ENCODE data around the gene SUN5.

The SUN5 gene

GRCh38 chr20:32995802-32996201 is 8.4 kb downstream of the SUN5 start:
- DNase-seq (ENCODE audit: low read depth), result no peak

DNA sequence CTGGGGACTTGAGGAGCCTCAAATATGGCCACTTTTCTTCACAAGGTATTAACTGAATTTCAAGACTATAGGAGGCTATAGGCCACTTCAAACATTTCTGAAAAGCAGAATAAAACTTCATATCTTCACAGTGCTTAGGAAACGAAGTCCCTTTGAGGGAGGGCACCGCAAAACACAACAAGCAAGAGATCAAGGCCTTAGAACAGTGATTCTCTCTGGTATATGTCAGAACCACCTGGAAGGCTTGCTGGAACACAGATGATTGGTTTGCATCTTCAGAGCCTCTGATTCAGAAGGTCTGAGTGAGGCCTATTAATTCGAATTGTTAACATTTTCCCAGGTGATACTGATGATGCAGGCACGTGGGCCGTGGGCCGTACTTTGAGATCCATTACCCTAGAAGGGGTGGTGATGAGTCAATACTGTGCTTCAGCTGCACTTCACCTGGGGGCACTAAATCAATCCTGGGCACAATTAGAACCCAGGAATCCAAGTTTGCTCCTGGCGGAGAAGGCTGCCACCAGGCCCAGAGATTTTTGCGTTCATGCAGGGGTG is 10.7 kb downstream of the SUN5 start:
- no peak for DNase-seq (ENCODE audit: low read depth)

DNA sequence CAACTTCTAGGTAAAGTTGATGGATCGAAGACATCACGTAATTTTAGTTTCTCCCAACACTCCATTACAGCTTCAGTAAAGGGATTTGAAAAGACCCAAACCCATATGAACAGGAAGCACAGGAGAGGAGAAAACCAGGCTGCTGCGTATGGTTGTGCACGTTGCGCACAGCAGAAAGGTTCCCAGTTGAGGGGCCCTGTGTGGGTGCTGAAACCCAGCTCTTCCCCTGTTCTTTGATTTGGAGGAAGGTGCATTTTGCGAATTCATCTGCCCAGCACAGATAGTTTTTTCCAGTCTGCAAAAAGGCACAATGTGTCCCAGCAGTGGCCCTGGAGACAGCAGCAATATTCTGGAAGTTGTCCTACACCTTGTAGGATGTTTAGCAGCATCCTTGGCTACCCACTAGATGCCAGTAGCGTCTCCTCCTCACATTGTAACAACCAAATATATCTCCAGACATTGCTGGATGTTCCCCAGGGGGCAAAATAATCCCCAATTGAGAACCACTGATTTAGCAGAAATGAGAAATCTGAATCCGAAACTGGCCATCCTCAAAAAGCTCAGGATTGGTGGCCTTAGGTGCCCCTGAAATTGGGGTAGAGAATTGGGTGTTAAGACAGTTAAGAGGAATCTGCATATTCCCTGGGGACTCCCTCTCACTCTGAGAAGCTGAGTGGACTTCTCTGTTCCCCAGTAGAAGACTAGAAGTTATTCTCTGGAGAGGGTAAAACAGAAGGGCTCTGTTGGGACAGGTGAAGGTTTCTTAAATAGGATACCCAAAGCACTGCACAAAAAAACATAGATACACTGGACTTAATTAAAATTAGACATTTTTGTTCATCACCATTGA is 12.2 kb downstream of the SUN5 start:
- DNase-seq (ENCODE audit: low read depth), result no peak

GRCh38 chr20:32991383-32991782 is 12.8 kb downstream of the SUN5 start:
- no peak for DNase-seq (ENCODE audit: low read depth)

DNA sequence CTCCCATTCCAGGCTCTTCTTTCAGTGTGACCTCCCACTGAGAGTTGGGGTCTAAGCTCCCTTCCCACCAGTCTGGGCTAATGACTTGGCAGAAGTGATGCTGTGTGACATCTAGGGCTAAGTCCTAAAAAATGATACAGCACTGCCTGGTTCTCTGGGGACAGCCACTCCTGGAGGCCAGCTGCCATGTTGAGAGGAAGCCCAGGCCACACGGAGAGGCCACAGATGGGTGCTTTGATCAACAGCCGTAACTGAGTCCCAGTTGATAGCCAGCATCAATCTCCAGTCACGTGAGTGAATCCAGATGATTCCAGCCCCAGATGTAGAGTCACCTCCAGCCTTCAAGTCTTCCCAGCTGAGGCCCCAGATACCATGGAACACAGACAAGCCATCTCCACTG is 13.8 kb downstream of the SUN5 start:
- no peak for DNase-seq (ENCODE audit: low read depth)

DNA sequence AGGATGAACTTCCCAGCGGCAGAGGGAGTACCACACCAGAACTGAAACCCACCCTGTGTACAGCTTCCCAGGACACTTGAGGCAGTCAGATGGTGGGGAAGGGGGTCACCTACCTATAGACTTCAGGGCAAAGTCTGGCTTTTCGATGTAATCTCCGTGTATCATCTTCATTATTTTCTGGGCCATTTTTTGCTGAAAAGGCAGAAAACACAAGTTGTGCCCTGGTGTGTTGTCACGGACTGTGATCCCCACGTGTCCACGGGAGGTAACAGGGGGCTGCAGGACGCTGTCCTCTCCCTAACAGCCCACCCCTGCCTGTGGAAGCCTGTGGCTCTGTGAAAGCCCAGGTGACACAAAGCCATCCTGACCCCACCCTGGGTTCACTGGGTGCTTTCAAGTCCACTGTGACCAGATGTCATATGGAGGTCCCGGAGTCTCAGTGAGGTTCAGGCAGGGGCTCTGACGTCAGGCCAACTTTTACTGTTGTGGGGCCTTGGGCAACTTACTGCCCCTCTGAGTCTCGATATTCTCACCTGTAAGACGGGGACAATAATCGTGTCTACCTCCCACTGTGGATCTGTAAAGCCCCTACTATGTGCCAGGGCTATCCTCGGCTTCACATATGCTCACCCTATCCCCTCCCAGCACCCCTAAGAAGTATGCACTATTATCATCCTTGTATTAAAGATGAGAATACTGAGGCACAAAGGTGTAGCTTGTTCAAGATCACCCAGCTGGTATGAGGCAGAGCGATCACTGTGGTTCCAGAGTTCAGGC is 14.5 kb downstream of the SUN5 start:
- DNase-seq (ENCODE audit: low read depth), result no peak

- no peak for DNase-seq (ENCODE audit: low read depth)
These were observed 16.2 kb downstream of the SUN5 start for GRCh38 chr20:32988008-32988407.

DNA sequence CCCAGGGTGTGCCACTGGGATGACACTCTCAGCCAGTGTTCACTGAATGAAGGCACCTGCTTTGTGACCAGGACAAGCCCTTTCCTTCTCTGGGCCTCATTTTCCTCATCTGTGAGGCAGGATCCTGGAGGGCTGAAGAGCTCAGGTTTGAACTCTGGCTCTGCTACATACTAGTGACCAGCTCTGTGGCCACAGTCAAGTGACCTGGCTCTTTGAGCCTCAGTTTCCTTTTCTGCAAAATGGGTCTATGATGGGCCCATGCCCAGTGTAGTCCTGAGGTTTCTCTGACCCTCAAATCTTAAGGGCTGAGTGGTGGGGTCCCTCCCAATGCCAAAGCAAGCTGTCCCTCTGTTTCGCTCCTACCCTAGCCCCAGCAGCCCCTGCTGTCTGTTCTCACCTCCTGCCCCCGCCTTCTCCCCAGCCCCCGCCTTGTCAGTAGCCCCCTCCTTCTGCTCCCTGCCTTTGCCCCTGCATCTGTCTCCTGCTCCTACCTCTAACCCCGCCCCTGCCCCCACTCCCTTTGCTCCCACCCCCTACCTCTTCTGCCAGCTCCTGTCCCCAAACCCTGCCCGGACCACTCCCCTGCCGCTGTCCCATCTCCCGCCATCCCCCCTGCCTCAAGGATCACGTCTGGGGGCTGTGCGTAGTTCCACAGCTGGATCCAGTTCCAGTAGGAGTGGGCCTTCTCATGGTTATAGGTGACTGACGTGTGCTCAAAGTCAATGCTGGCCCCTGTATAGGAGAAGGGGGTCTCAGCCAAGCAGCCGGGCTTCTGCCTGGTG is 17.0 kb downstream of the SUN5 start:
- no peak for DNase-seq (ENCODE audit: low read depth)

- DNase-seq (ENCODE audit: low read depth), result no peak
These were observed 17.8 kb downstream of the SUN5 start for GRCh38 chr20:32986331-32986966.

DNA sequence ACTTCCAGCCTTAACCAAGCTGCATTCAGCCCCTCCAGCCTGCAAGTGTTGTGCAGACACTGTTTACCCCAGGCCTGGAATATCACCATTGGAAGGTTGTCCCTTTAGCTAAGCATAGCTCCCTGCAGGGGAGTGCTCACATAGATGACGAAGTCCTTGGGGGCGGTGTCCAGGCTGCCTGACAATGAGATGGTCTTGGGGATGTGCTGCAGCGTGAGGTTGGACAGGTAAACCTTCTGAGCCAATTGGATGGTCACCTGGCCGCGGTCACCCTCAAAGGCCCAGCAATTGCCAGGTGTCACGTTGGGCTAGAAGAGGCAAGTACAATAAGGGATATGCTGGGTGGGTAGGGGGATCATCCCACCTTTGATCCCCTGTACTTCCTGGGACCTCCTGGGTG is 18.6 kb downstream of the SUN5 start:
- no peak for DNase-seq (ENCODE audit: low read depth)

GRCh38 chr20:32984631-32985354 is 19.4 kb downstream of the SUN5 start:
- DNase-seq (ENCODE audit: low read depth), result no peak

DNA sequence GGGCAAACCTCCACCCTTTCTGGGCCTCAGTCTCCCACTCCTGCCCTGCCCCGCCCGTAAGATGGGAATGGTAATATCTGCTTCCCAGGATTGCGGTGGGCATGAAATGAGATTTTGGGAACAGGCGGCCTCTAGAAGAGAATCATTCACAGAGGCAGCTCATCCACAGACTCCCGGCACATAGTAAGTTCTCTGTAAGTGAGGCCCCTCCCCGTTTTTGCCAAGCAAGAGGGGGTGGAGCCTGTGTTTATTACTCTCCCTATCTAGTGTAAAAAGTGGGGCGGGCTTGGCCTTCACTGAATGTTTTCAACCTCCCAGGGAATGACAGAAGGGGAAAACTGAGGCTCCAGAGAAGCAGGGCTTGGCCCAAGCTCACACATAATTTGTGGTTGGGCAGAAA is 20.0 kb downstream of the SUN5 start:
- DNase-seq (ENCODE audit: low read depth), result no peak

GRCh38 chr20:32983459-32984112 is 20.6 kb downstream of the SUN5 start:
- no peak for DNase-seq (ENCODE audit: low read depth)

- no peak for DNase-seq (ENCODE audit: low read depth)
These were observed 21.4 kb downstream of the SUN5 start for GRCh38 chr20:32982617-32983458.

- no peak for DNase-seq (ENCODE audit: low read depth)
These were observed 23.2 kb downstream of the SUN5 start for GRCh38 chr20:32980990-32981389.

DNA sequence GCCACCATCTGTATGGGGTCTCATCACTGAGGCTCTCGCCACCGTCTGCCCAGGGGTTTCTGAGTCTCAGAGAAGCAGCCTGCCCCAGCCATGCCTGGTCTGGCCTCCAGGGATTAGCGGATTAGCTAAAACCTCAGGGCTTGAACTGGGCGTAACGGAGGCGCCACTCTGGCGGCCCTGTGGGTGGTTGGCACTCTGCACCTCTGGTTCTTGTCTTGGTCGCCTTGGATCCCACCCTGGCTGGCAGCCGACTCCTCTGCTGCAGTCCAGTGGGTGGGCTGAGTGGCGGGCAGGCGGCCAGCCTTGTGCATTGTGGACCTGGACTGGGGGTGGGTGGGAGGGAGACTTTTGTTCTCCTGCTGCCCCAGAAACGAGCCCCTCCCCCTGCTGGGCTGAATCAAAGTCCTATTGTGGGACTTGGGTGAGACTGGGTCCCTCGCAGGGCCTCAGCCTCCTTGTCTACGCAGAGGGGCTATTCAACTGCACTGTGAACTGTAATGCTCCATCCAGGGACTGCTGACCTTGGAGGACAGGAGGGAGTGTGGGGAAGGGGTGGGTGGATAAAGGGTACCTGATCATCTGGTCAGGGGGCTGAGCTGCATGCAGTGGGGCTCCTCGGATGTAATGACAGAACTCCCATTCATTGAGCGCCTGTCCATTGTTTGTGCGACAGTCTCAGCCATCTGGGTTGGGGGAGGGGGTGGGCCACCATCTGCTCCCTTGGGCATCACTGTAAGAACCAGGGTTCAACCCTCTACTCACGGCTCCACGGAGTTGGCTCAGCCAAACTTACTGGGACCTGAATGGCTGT is 23.9 kb downstream of the SUN5 start:
- no peak for DNase-seq (ENCODE audit: low read depth)

DNA sequence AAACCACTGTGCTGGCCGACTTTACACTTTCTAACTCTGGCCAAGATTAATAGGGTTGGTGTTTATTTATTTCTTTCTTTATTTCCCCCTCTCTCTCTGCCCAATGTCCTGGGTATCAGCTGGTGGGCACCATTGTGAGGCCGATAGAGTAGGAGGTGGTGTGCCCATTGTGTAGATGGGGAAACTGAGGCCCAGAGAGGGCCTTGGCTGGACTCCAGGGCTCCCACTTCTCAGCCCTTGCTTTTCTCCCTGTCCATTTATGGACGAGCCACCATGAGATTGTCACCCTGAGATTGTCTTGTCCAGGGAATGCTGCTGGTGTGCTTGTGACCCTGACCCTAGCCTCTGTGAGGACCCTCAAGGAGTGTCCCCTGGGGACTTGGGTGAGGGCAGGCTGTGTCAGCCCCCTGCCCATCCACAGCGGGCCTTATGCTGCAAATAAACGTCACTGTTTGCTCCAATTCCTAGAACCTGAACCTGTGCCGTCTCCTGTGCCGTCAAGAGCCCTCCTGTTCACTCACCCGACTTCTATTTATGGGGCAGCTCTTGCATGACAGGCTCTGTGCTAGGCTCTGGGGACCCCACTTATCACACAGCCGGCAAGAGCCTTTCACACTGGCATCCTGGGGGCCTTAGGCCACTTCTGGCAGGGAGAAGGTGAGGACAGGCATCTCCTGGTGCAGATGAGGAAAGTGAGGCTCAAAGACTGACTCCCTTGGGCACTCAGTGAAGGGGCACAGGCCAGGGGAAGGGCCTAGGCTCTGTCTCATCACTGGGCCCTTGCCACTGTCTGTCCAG is 24.8 kb downstream of the SUN5 start:
- no peak for DNase-seq (ENCODE audit: low read depth)

DNA sequence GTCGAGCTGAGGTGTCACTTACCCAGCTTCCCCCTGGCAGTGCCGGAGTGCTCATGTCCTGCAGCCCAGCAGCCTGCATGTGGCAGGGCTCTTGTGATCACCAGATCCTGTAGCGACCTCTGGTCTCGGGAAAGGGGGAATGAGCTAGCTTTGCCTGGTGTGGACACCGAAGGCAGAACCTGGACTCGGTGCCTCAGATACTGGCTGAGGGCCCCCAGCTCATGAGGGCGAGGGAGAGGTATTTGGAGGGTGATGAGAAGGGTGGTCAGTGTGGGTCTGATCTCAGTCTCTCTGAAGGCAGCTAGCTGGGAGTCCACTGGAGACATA is 26.3 kb downstream of the SUN5 start:
- DNase-seq (ENCODE audit: low read depth), result no peak

Measured in ELR (cell line).